Measurements from ENCODE around the gene FASTKD2.

The FASTKD2 gene

GRCh38 chr2:206833291-206833690 is 67.9 kb downstream of the FASTKD2 start:
- H3K4me1 ChIP-seq (ENCODE audit: insufficient read depth, low read length, poor library complexity, severe bottlenecking) = no peaks in the 10 kb centered on the region
- no peak for TF ChIP-seq EZH2phosphoT487 (IDR thresholded peaks at IDR 0.05; ENCODE audit: borderline replicate concordance)
- no peaks in the 10 kb centered on the region for H4K20me1 ChIP-seq (ENCODE audit: insufficient read depth, low read length, poor library complexity, severe bottlenecking)

GRCh38 chr2:206836722-206837121 is 71.3 kb downstream of the FASTKD2 start:
- H3F3A ChIP-seq (ENCODE audit: low read depth) = no peaks in the 10 kb centered on the region
- TF ChIP-seq EZH2phosphoT487 (IDR thresholded peaks at IDR 0.05; ENCODE audit: borderline replicate concordance) = no peak
- TF ChIP-seq CTCF (conservative IDR thresholded peaks at IDR 0.05; ENCODE audit: low read length) = no peak
- no peak overlapping the region for H2AFZ ChIP-seq (ENCODE audit: low read length)
- H4K20me1 ChIP-seq (ENCODE audit: insufficient read depth, low read length, poor library complexity, severe bottlenecking) = no peaks in the 10 kb centered on the region
- H3K4me1 ChIP-seq (ENCODE audit: insufficient read depth, low read length, poor library complexity, severe bottlenecking) = no peaks in the 10 kb centered on the region
- no peaks in the 10 kb centered on the region for H3K79me2 ChIP-seq (ENCODE audit: insufficient read depth, low read length)
- no peaks in the 10 kb centered on the region for H3K36me3 ChIP-seq (ENCODE audit: insufficient read depth, low read length)
- no peaks in the 10 kb centered on the region for H3K27me3 ChIP-seq (ENCODE audit: insufficient read depth, low read length, poor library complexity, severe bottlenecking)
- H3K4me2 ChIP-seq (ENCODE audit: low read depth, low read length, poor library complexity, severe bottlenecking) = no peak overlapping the region
- H3K4me3 ChIP-seq (ENCODE audit: low read length, poor library complexity, severe bottlenecking) = no peak overlapping the region
- H3K9me3 ChIP-seq (ENCODE audit: insufficient read depth, low read depth, low read length) = no peaks in the 10 kb centered on the region; the same call in 1 of the 2 replicates
- no peaks in the 10 kb centered on the region for H3K9me2 ChIP-seq (replicated peaks; ENCODE audit: low read depth, low read length)
- no peak overlapping the region for H3K9ac ChIP-seq (ENCODE audit: low read depth, low read length, poor library complexity, severe bottlenecking)

More at GRCh38 chr2:206833291-206833690, 67.9 kb downstream of the FASTKD2 start:
- Histone ChIP-seq H3K27me3 (ENCODE audit: insufficient read depth, low read length, poor library complexity, severe bottlenecking) (no peaks in the 10 kb centered on the region), H3K9ac (ENCODE audit: low read depth, low read length, poor library complexity, severe bottlenecking) (no peak overlapping the region), H3K79me2 (ENCODE audit: insufficient read depth, low read length) (no peaks in the 10 kb centered on the region), H2AFZ (ENCODE audit: low read length) (no peak overlapping the region), H3K9me3 (ENCODE audit: insufficient read depth, low read depth, low read length) (no peaks in the 10 kb centered on the region; the same call in 1 of the 2 replicates), H3K4me3 (ENCODE audit: low read length, poor library complexity, severe bottlenecking) (no peak overlapping the region), H3K36me3 (ENCODE audit: insufficient read depth, low read length) (no peaks in the 10 kb centered on the region), H3K9me2 (replicated peaks; ENCODE audit: low read depth, low read length) (no peaks in the 10 kb centered on the region), H3K4me2 (ENCODE audit: low read depth, low read length, poor library complexity, severe bottlenecking) (no peak overlapping the region), H3F3A (ENCODE audit: low read depth) (no peaks in the 10 kb centered on the region)

- Histone ChIP-seq H2AFZ (ENCODE audit: low read length) (no peak overlapping the region), H3K36me3 (ENCODE audit: insufficient read depth, low read length) (no peaks in the 10 kb centered on the region), H3K9ac (ENCODE audit: low read depth, low read length, poor library complexity, severe bottlenecking) (no peak overlapping the region), H3K4me1 (ENCODE audit: insufficient read depth, low read length, poor library complexity, severe bottlenecking) (no peaks in the 10 kb centered on the region), H3K9me3 (ENCODE audit: insufficient read depth, low read depth, low read length) (no peaks in the 10 kb centered on the region; the same call in 1 of the 2 replicates), H3K4me3 (ENCODE audit: low read length, poor library complexity, severe bottlenecking) (no peak overlapping the region), H3K4me2 (ENCODE audit: low read depth, low read length, poor library complexity, severe bottlenecking) (no peak overlapping the region), H3K27me3 (ENCODE audit: insufficient read depth, low read length, poor library complexity, severe bottlenecking) (no peaks in the 10 kb centered on the region), H3F3A (ENCODE audit: low read depth) (no peaks in the 10 kb centered on the region), H3K79me2 (ENCODE audit: insufficient read depth, low read length) (no peaks in the 10 kb centered on the region), H4K20me1 (ENCODE audit: insufficient read depth, low read length, poor library complexity, severe bottlenecking) (no peaks in the 10 kb centered on the region), H3K9me2 (replicated peaks; ENCODE audit: low read depth, low read length) (no peaks in the 10 kb centered on the region)
- TF ChIP-seq CTCF (conservative IDR thresholded peaks at IDR 0.05; ENCODE audit: low read length) (no peak), EZH2phosphoT487 (IDR thresholded peaks at IDR 0.05; ENCODE audit: borderline replicate concordance) (no peak)
Observed at GRCh38 chr2:206837775-206838174, 72.4 kb downstream of the FASTKD2 start.

GRCh38 chr2:206838690-206839089 is 73.3 kb downstream of the FASTKD2 start:
- H3K4me1 ChIP-seq (ENCODE audit: insufficient read depth, low read length, poor library complexity, severe bottlenecking) = no peaks in the 10 kb centered on the region
- no peaks in the 10 kb centered on the region for H3K27me3 ChIP-seq (ENCODE audit: insufficient read depth, low read length, poor library complexity, severe bottlenecking)
- no peaks in the 10 kb centered on the region; the same call in 1 of the 2 replicates for H3K9me3 ChIP-seq (ENCODE audit: insufficient read depth, low read depth, low read length)
- no peak overlapping the region for H3K9ac ChIP-seq (ENCODE audit: low read depth, low read length, poor library complexity, severe bottlenecking)
- H4K20me1 ChIP-seq (ENCODE audit: insufficient read depth, low read length, poor library complexity, severe bottlenecking) = no peaks in the 10 kb centered on the region
- no peaks in the 10 kb centered on the region for H3K9me2 ChIP-seq (replicated peaks; ENCODE audit: low read depth, low read length)
- no peak overlapping the region for H2AFZ ChIP-seq (ENCODE audit: low read length)
- TF ChIP-seq CTCF (conservative IDR thresholded peaks at IDR 0.05; ENCODE audit: low read length) = no peak
- TF ChIP-seq EZH2phosphoT487 (IDR thresholded peaks at IDR 0.05; ENCODE audit: borderline replicate concordance) = no peak
- H3K4me3 ChIP-seq (ENCODE audit: low read length, poor library complexity, severe bottlenecking) = no peak overlapping the region
- no peaks in the 10 kb centered on the region for H3K79me2 ChIP-seq (ENCODE audit: insufficient read depth, low read length)
- H3F3A ChIP-seq (ENCODE audit: low read depth) = no peaks in the 10 kb centered on the region
- H3K36me3 ChIP-seq (ENCODE audit: insufficient read depth, low read length) = no peaks in the 10 kb centered on the region
- H3K4me2 ChIP-seq (ENCODE audit: low read depth, low read length, poor library complexity, severe bottlenecking) = no peak overlapping the region

Data from Loucy (cell line).